ENCODE measurements around the gene PHRF1.
A peak's percentile ranks its signal among the peaks of the same experiment; 100 is the strongest.

PHRF1 gene

GRCh38 chr11:574632-575312 is 1.5 kb upstream of the PHRF1 start:
- Histone ChIP-seq H3K36me3 (ENCODE audit: control insufficient read depth, insufficient read depth, low read length) (no peaks in the 10 kb centered on the region; the same call in 1 of the 2 replicates), H3K4me3 (replicated peaks; ENCODE audit: low read depth, low read length) (peak overlapping the region; percentile 61), H3K27me3 (replicated peaks; ENCODE audit: control insufficient read depth, insufficient read depth, low read length) (peaks cover 2% of the 10 kb centered on the region; the same call in 1 of the 2 replicates)
- TF ChIP-seq CTCF (IDR thresholded peaks at IDR 0.05; ENCODE audit: insufficient read depth, low read length, poor library complexity, severe bottlenecking), result no peak
- DNase-seq (ENCODE audit: extremely low read depth, insufficient read length), result no peak

GRCh38 chr11:575313-575995 is 816 bp upstream of the PHRF1 start:
- peak overlapping the region; percentile 61 for H3K4me3 ChIP-seq (replicated peaks; ENCODE audit: low read depth, low read length)
- DNase-seq (ENCODE audit: extremely low read depth, insufficient read length), result peak; percentile 65

GRCh38 chr11:576811-577610 is 741 bp downstream of the PHRF1 start:
- DNase-seq (ENCODE audit: extremely low read depth, insufficient read length), result no peak
- no peak for TF ChIP-seq CTCF (IDR thresholded peaks at IDR 0.05; ENCODE audit: insufficient read depth, low read length, poor library complexity, severe bottlenecking)
- Histone ChIP-seq H3K27me3 (replicated peaks; ENCODE audit: control insufficient read depth, insufficient read depth, low read length) (peaks cover 2% of the 10 kb centered on the region; the same call in 1 of the 2 replicates), H3K36me3 (ENCODE audit: control insufficient read depth, insufficient read depth, low read length) (peaks cover 4% of the 10 kb centered on the region), H3K4me3 (replicated peaks; ENCODE audit: low read depth, low read length) (peak overlapping the region; percentile 97)

More at GRCh38 chr11:575313-575995, 816 bp upstream of the PHRF1 start:
- TF ChIP-seq CTCF (IDR thresholded peaks at IDR 0.05; ENCODE audit: insufficient read depth, low read length, poor library complexity, severe bottlenecking), result no peak
- H3K27me3 ChIP-seq (replicated peaks; ENCODE audit: control insufficient read depth, insufficient read depth, low read length), result peaks cover 2% of the 10 kb centered on the region; the same call in 1 of the 2 replicates
- no peaks in the 10 kb centered on the region; the same call in none of the 2 replicates for H3K36me3 ChIP-seq (ENCODE audit: control insufficient read depth, insufficient read depth, low read length)

- Histone ChIP-seq H3K27me3 (replicated peaks; ENCODE audit: control insufficient read depth, insufficient read depth, low read length) (peaks cover 2% of the 10 kb centered on the region; the same call in 1 of the 2 replicates), H3K4me3 (replicated peaks; ENCODE audit: low read depth, low read length) (peak overlapping the region; percentile 97), H3K36me3 (ENCODE audit: control insufficient read depth, insufficient read depth, low read length) (peaks cover 5% of the 10 kb centered on the region)
- TF ChIP-seq CTCF (IDR thresholded peaks at IDR 0.05; ENCODE audit: insufficient read depth, low read length, poor library complexity, severe bottlenecking), result no peak
- DNase-seq (ENCODE audit: extremely low read depth, insufficient read length), result no peak
These were observed 1.3 kb downstream of the PHRF1 start for GRCh38 chr11:577611-577894.

- H3K27me3 ChIP-seq (replicated peaks; ENCODE audit: control insufficient read depth, insufficient read depth, low read length), result peaks cover 2% of the 10 kb centered on the region; the same call in 1 of the 2 replicates
- no peak for DNase-seq (ENCODE audit: extremely low read depth, insufficient read length)
- TF ChIP-seq CTCF (IDR thresholded peaks at IDR 0.05; ENCODE audit: insufficient read depth, low read length, poor library complexity, severe bottlenecking), result no peak
- peaks cover 5% of the 10 kb centered on the region for H3K36me3 ChIP-seq (ENCODE audit: control insufficient read depth, insufficient read depth, low read length)
- peak overlapping the region; percentile 97 for H3K4me3 ChIP-seq (replicated peaks; ENCODE audit: low read depth, low read length)
These were observed 2.2 kb downstream of the PHRF1 start for GRCh38 chr11:578276-579035.
